Activated T-cell treated with anti-CD3 and anti-CD28 coated beads, Interleukin-2, amount 50 U/mL, for 4 hours (primary cell): ENCODE measurements around the gene DDX55. TPM values are rescaled to one million over a fixed set of nuclear protein-coding genes. Genes with fewer than 3 reads are reported as not detected.
"Not testable (repeated sequence)": the region's sequence is repeated elsewhere in the genome, so short reads cannot be mapped to it uniquely, and the experiment has no call there.

Experiments
- ATAC-seq, 2 donors: fragments of 200-7000 bp; cut with Tn5 transposase; one replicate each; pipeline ENCODE4 v1.10.0; 2021
- DNase-seq: peaks from one replicate; pipeline ENCODE4 v3.0.0-alpha.2; 2020
- H3K27me3 Mint-ChIP-seq: one replicate; pipeline ENCODE4 v1.8.0; 2021; ENCODE audit warnings: low read depth, mixed read lengths
- H3K36me3 Mint-ChIP-seq: one replicate; pipeline ENCODE4 v1.8.0; 2022; ENCODE audit warnings: mixed read lengths; ENCODE audit not compliant: insufficient read depth
- H3K4me1 Mint-ChIP-seq: one replicate; pipeline ENCODE4 v1.8.0; 2021; ENCODE audit warnings: low read depth, mixed read lengths
- H3K4me3 Mint-ChIP-seq: one replicate; pipeline ENCODE4 v1.8.0; 2021; ENCODE audit warnings: mild to moderate bottlenecking, moderate library complexity, mixed read lengths
- H3K9me3 Mint-ChIP-seq: one replicate; pipeline ENCODE4 v1.8.0; 2021; ENCODE audit warnings: mixed read lengths
- total RNA-seq, 3 donors: library from RNA; stranded (reverse); gene quantifications; one replicate each; pipeline ENCODE4 v1.2.1, GENCODE V29; 2021

DDX55 gene, protein sequence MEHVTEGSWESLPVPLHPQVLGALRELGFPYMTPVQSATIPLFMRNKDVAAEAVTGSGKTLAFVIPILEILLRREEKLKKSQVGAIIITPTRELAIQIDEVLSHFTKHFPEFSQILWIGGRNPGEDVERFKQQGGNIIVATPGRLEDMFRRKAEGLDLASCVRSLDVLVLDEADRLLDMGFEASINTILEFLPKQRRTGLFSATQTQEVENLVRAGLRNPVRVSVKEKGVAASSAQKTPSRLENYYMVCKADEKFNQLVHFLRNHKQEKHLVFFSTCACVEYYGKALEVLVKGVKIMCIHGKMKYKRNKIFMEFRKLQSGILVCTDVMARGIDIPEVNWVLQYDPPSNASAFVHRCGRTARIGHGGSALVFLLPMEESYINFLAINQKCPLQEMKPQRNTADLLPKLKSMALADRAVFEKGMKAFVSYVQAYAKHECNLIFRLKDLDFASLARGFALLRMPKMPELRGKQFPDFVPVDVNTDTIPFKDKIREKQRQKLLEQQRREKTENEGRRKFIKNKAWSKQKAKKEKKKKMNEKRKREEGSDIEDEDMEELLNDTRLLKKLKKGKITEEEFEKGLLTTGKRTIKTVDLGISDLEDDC
- 10 to 100 TPM; 69.2 to 75.7 (median 69.3) TPM for total RNA-seq

DNA sequence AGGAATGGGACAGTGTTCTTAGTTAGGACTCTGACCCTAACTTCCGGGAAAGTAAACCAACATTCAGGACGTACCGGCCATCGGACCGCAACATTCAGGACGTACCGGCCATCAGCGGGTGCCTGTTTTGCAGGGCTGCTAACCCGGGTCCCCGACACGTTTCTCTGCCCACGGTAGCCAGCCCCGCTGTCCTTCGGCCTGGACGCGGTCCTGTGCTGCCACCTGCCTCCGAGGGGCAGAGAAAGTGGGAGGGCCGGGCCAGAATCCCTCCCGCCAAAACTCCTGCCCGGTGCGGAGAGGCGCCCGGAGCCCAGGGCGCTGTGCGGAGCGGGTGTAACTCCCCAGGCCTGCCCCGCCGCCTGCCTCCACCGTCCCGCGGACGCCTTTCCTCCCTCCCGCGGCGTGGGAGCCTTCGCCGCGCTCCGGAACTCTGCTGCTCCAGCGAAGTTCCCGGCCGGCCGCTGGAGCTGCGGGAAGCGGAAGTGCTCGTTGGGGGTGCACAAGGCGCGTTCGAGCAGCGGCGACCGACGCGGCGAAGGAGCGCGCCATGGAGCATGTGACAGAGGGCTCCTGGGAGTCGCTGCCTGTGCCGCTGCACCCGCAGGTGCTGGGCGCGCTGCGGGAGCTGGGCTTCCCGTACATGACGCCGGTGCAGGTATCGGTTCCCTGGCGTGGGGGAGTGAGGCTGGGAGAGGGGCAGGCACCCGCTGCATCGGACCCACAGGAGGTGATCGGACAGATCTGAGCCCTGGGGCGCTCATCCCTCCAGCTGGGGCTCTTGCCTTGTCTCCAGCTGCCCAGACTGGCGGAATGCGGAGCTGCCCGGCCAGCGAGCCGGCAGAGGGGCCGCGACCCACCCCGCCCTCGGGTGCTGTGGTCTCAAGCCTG lies at the start of gene DDX55:
TSS of gene DDX55 (plus strand) at position 498 of the 888 bp plus-strand sequence. CDS start at position 548, 50 bp downstream.
- peak within 1 kb of the TSS; percentile 84 for H3K4me3 Mint-ChIP-seq
- peaks cover 25% of the 10 kb centered on the region for H3K4me1 Mint-ChIP-seq
- ATAC-seq, result peak; percentile 97
- peak; percentile 79 for DNase-seq
- H3K9me3 Mint-ChIP-seq, result no peaks in the 10 kb centered on the region
- peaks cover 16% of the 10 kb centered on the region for H3K36me3 Mint-ChIP-seq
- H3K27me3 Mint-ChIP-seq, result no peaks in the 10 kb centered on the region

DNA sequence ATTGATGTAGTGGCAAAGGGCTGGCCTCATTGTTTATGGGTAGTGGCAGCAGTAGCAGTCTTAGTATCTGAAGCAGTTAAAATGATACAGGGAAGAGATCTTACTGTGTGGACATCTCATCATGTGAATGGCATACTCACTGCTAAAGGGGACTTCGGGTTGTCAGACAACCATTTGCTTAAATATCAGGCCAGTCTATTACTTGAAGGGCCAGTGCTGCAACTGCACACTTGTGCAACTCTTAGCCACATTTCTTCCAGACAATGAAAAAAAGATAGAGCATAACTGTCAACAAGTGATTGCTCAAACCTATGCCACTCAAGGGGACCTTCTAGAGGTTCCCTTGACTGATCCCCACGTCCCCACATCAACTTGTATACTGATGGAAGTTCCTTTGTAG lies 47.8 kb upstream of the DDX55 start:
- H3K4me1 Mint-ChIP-seq, H3K27me3 Mint-ChIP-seq, H3K9me3 Mint-ChIP-seq, ATAC-seq, H3K36me3 Mint-ChIP-seq, H3K4me3 Mint-ChIP-seq, DNase-seq: not testable (repeated sequence)

GRCh38 chr12:123554843-123555242 lies 47.1 kb upstream of the DDX55 start:
- H3K36me3 Mint-ChIP-seq, H3K4me1 Mint-ChIP-seq, ATAC-seq, H3K9me3 Mint-ChIP-seq, H3K27me3 Mint-ChIP-seq, H3K4me3 Mint-ChIP-seq, DNase-seq: not testable (repeated sequence)

DNA sequence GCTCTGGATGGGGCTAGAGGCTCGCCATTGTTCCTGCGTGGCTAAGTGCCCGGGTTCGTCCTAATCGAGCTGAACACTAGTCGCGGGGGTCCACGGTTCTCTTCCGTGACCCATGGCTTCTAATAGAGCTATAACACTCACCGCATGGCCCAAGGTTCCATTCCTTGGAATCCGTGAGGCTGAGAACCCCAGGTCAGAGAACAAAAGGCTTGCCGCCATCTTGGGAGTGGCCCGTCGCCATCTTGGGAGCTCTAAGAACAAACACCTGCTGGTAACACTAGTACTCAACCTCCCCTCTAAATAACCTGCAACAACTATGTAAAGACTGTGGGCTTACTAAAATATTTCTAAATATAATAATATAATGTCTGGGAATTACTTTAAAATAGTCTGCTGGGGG lies 43.4 kb upstream of the DDX55 start:
- DNase-seq, result not testable (repeated sequence)

GRCh38 chr12:123559468-123559867 lies 42.4 kb upstream of the DDX55 start:
- no peak for ATAC-seq
- DNase-seq, result no peak
- Mint-ChIP-seq H3K36me3 (no peaks in the 10 kb centered on the region), H3K4me3 (no peak overlapping the region), H3K27me3 (no peaks in the 10 kb centered on the region), H3K4me1 (no peaks in the 10 kb centered on the region), H3K9me3 (no peaks in the 10 kb centered on the region)

More for the DNA sequence above, 43.4 kb upstream of the DDX55 start:
- H3K9me3 Mint-ChIP-seq, H3K4me3 Mint-ChIP-seq, H3K27me3 Mint-ChIP-seq, ATAC-seq, H3K36me3 Mint-ChIP-seq, H3K4me1 Mint-ChIP-seq: not testable (repeated sequence)

- DNase-seq (no peak), ATAC-seq (no peak)
- Mint-ChIP-seq H3K36me3 (no peaks in the 10 kb centered on the region), H3K9me3 (no peaks in the 10 kb centered on the region), H3K27me3 (peaks cover 4% of the 10 kb centered on the region), H3K4me1 (peaks cover 5% of the 10 kb centered on the region), H3K4me3 (no peak overlapping the region)
These were observed 30.5 kb upstream of the DDX55 start for GRCh38 chr12:123571343-123571813.

GRCh38 chr12:123572391-123572790 lies 29.5 kb upstream of the DDX55 start:
- Mint-ChIP-seq H3K4me1 (peaks cover 5% of the 10 kb centered on the region), H3K4me3 (no peak overlapping the region), H3K36me3 (no peaks in the 10 kb centered on the region), H3K27me3 (peaks cover 4% of the 10 kb centered on the region), H3K9me3 (no peaks in the 10 kb centered on the region)
- DNase-seq (no peak), ATAC-seq (no peak)

- Mint-ChIP-seq H3K4me1 (peaks cover 5% of the 10 kb centered on the region), H3K4me3 (no peak overlapping the region), H3K9me3 (no peaks in the 10 kb centered on the region), H3K27me3 (peaks cover 4% of the 10 kb centered on the region), H3K36me3 (no peaks in the 10 kb centered on the region)
- no peak for DNase-seq
- ATAC-seq, result no peak
These were observed 28.0 kb upstream of the DDX55 start for GRCh38 chr12:123573870-123574269.

- ATAC-seq (no peak), DNase-seq (no peak)
- Mint-ChIP-seq H3K9me3 (no peaks in the 10 kb centered on the region), H3K27me3 (no peaks in the 10 kb centered on the region), H3K4me3 (no peak overlapping the region), H3K36me3 (no peaks in the 10 kb centered on the region), H3K4me1 (peaks cover 6% of the 10 kb centered on the region)
These were observed 25.3 kb upstream of the DDX55 start for GRCh38 chr12:123576611-123577010.

GRCh38 chr12:123578243-123578642 lies 23.7 kb upstream of the DDX55 start:
- Mint-ChIP-seq H3K36me3 (no peaks in the 10 kb centered on the region), H3K27me3 (no peaks in the 10 kb centered on the region), H3K4me1 (peaks cover 15% of the 10 kb centered on the region), H3K9me3 (no peaks in the 10 kb centered on the region), H3K4me3 (no peak overlapping the region)
- DNase-seq, result no peak
- ATAC-seq, result no peak

DNA sequence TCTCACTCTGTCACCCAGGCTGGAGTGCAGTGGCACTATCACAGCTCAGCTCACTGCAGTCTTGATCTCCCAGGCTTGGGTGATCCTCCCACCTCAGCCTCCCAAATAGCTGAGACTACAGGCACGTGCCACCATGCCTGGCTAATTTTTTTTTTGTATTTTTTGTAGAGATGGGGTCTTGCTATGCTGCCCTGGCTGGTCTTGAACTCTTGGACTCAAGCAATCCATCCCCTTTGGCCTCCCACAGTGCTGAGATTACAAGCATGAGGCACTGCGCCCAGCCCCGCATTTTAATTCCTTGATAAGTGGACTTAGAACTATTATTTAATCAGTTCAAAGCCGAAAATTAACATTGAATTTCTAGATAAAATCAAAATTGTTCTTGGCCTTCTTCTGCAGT lies 23.1 kb upstream of the DDX55 start:
- ATAC-seq, H3K36me3 Mint-ChIP-seq, DNase-seq, H3K9me3 Mint-ChIP-seq, H3K4me3 Mint-ChIP-seq, H3K27me3 Mint-ChIP-seq: not testable (repeated sequence)
- H3K4me1 Mint-ChIP-seq, result peaks cover 15% of the 10 kb centered on the region

DNA sequence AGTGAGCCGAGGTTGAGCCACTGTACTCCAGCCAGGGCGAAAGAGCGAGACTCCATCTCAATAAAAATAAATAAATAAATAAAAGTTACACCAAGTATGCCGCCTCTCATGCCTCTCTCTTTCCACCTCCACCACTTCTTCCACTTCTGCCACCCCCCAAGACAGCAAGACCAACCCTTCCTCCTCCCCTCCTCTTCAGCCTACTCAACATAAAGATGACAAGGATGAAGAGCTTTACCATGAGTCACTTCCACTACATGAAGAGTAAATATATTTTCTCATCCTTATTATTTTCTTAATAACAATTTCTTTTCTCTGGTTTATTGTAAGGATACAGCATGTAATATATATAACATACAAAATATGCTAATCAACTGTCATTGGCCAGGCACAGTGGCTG lies 21.1 kb upstream of the DDX55 start:
- ATAC-seq (no peak), DNase-seq (no peak)
- Mint-ChIP-seq H3K4me3 (no peak overlapping the region), H3K4me1 (peaks cover 23% of the 10 kb centered on the region), H3K9me3 (no peaks in the 10 kb centered on the region), H3K27me3 (no peaks in the 10 kb centered on the region), H3K36me3 (no peaks in the 10 kb centered on the region)

- Mint-ChIP-seq H3K9me3 (no peaks in the 10 kb centered on the region), H3K27me3 (no peaks in the 10 kb centered on the region), H3K4me3 (no peak overlapping the region), H3K36me3 (peaks cover 42% of the 10 kb centered on the region), H3K4me1 (peaks cover 38% of the 10 kb centered on the region)
- ATAC-seq (no peak), DNase-seq (no peak)
These were observed 10.0 kb upstream of the DDX55 start for GRCh38 chr12:123591702-123592481.

- DNase-seq, result no peak
- peaks cover 19% of the 10 kb centered on the region for H3K4me1 Mint-ChIP-seq
- no peaks in the 10 kb centered on the region for H3K9me3 Mint-ChIP-seq
- peaks cover 22% of the 10 kb centered on the region for H3K36me3 Mint-ChIP-seq
- ATAC-seq, result no peak
- no peaks in the 10 kb centered on the region for H3K27me3 Mint-ChIP-seq
- H3K4me3 Mint-ChIP-seq, result no peak overlapping the region
These were observed 6.2 kb upstream of the DDX55 start for GRCh38 chr12:123595729-123596128.
